T-helper 22 cell (primary cell): ENCODE data around the gene JAK3.
"Not testable (repeated sequence)": the region's sequence is repeated elsewhere in the genome, so short reads cannot be mapped to it uniquely, and the experiment has no call there.

Source experiments
- DNase-seq: peaks from one replicate; pipeline ENCODE4 v3.0.0-alpha.2; 2020; ENCODE audit warnings: low read depth

JAK3 gene

DNA sequence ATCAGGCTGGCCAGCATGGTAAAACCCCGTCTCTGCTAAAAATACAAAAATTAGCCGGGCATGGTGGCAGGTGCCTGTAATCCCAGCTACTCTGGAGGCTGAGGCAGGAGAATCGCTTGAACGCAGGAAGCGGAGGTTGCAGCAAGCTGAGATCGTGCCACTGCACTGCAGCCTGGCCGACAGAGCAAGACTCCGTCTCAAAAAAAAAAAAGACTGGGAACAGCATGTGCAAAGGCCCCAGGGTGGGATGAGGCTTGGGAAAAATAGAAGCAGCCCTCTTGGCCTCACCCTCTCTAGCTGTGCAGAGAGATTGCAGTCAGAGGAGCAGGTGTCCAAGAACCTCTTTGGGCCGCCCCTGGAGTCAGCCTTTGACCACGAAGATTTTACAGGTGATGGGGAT is 69.9 kb downstream of the JAK3 start:
- DNase-seq, result not testable (repeated sequence)

DNA sequence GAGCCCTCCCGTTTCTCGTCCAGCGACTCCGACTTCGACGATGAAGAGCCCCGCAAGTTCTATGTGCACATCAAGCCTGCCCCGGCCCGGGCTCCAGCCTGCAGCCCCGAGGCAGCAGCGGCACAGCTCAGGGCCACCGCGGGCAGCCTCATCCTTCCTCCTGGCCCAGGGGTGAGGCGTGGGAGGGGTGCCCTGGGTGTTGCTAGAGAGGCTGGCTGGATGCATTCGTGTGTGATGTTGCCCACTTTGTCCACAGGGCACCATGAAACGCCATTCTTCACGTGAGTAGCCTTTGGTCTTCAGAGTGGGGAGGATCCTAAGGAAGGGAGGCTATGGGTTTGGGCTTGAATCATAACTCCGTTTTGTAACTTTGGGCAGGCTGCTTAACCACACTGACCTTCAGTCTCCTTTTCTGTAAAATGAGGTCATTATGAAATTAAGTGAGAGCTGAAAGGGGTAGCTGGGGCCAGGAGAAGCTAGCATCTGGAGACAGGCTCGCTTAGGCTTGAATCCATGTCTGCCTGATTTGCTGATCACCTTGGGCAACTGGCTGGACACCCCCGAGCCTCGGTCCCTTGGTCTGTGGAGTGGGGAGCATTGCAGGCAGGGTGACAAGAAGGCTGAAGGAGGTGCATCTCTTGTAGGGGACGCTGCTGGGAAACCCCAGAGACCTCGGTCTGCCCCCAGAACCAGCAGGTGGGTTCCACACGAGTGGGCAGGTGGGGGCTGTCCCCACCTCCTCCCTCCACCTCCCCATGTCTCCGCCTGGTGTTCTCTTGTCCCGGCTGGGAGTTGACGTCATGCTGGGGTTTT is 71.6 kb downstream of the JAK3 start:
- DNase-seq, result no peak

DNA sequence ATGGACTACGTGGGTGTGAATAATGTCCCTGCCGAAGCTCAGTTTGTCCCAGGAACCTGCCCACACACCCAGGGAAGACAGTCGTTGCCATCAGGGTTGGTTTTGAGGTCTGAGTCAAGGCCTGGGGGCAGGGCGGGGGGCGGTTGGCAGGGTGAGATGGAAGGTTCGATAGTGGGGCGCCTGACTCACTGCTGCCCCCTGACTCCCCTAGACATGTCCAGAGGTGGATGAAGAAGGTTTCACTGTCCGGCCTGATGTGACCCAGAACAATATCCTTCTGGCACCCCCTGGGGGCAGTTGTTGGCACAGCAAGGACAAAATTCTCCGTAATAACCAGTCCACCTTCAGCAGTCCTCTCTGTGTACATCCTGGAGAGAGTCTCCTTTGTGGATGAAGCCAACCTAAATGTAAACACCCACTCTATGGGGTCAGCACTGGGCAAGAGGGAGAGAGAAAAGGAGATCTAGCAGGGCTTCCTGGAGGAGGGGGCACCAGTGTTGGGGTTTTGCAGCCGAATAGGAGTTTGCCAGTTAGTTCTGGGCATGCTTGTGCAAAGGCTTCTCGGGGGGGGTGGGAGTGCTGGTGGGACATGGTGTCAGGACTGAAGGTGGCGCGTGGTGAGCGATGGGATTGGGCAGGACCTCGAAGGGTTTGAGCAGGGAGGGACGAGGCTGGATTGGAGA is 72.4 kb downstream of the JAK3 start:
- DNase-seq, result no peak
